ENCODE data around the gene TOPORS. TPM values are rescaled to one million over a fixed set of nuclear protein-coding genes. Genes with fewer than 3 reads are reported as not detected.
"Not testable (repeated sequence)": the region's sequence is repeated elsewhere in the genome, so short reads cannot be mapped to it uniquely, and the experiment has no call there.

TOPORS gene
- total RNA-seq, 1 donor = 44.5 TPM

DNA sequence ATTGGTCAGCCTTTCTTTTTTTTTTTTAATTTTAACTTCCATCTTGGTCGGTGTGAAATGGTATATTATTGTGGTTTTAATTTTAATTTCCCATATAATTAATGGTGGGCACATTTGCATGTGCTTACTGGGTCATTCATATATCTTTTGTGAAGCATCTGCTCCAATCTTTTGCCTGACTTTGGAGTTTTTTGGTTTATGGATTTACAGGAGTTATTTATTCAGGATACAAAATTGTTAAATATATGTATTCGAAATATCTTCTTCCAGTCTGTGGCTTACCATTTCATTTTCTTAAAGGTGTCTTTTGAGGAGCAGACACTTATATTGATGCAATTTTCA is 25.7 kb downstream of the TOPORS start:
- TF ChIP-seq CTCF (IDR thresholded peaks at IDR 0.05; ENCODE audit: insufficient read depth, low read depth, low read length) = no peak
- H3K4me3 ChIP-seq (ENCODE audit: low read depth, low read length) = peak overlapping the region; percentile 80
- DNase-seq (ENCODE audit: low read depth) = no peak

DNA sequence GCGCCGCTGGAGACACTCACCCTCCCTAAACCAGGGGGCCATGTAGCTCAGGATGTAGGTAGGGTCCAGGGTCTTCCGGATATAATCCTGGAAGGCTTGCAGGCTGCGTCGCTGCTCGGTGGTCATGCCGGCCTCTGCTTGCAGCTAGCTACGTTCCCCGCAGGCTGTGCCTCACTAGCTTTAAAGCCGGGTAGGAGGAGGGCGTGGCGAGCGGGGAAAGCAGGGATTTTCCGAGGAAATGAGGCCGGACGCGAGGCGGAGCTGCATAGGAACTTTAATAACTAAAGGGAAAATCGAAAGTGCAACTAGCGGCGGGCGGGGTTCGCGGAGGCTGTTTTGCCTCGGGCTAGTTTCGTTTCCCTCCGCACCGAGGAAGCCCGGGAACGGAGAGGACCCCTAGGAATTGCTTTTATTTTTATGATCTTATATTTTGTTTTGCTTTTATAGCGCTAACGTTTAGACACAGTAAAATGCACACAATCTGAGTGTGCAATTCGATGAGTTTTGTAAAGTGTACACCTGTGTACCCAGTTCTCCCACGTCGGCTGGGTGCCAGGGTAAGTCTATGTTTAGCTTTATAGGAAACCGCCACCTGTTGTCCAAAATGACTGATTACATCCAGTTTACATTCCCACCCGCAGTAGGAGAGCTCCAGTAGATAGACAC is 26.2 kb downstream of the TOPORS start, which contains the start of gene RIGI:
TSS of gene RIGI (minus strand) at position 156 of the 666 bp plus-strand sequence. CDS start at position 126, 30 bp downstream.
- peak; percentile 95 for DNase-seq (ENCODE audit: low read depth)
- peak within 1 kb of the TSS; percentile 80 for H3K4me3 ChIP-seq (ENCODE audit: low read depth, low read length)
- peak; percentile 45 for TF ChIP-seq CTCF (IDR thresholded peaks at IDR 0.05; ENCODE audit: insufficient read depth, low read depth, low read length)

DNA sequence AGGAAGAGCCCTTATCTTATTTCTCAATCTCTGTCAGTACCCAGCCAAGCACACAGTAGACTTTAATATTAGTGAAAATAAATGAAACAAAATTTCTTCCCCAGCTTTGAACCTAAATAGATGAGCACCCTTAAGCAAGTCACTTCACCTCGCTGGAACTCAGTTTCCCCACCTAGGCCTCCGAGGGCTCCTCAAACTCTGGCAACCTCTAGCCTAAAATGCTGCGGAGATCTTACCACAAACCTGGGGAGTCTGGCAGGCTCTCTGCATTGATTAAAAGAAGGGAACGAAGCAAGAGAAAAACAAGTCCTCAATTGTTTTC is 26.7 kb downstream of the TOPORS start:
- TF ChIP-seq CTCF (IDR thresholded peaks at IDR 0.05; ENCODE audit: insufficient read depth, low read depth, low read length) = no peak
- no peak for DNase-seq (ENCODE audit: low read depth)
- peak overlapping the region; percentile 80 for H3K4me3 ChIP-seq (ENCODE audit: low read depth, low read length)

GRCh38 chr9:32524892-32525708 is 27.3 kb downstream of the TOPORS start:
- H3K4me3 ChIP-seq (ENCODE audit: low read depth, low read length) = peak overlapping the region; percentile 80
- no peak for TF ChIP-seq CTCF (IDR thresholded peaks at IDR 0.05; ENCODE audit: insufficient read depth, low read depth, low read length)
- DNase-seq (ENCODE audit: low read depth) = peak; percentile 29

GRCh38 chr9:32524558-32524891 is 27.9 kb downstream of the TOPORS start:
- peak overlapping the region; percentile 80 for H3K4me3 ChIP-seq (ENCODE audit: low read depth, low read length)

GRCh38 chr9:32523910-32524309 is 28.5 kb downstream of the TOPORS start:
- no peak for TF ChIP-seq CTCF (IDR thresholded peaks at IDR 0.05; ENCODE audit: insufficient read depth, low read depth, low read length)
- no peak overlapping the region for H3K4me3 ChIP-seq (ENCODE audit: low read depth, low read length)
- no peak for DNase-seq (ENCODE audit: low read depth)

More at GRCh38 chr9:32524558-32524891, 27.9 kb downstream of the TOPORS start:
- not testable (repeated sequence) for DNase-seq (ENCODE audit: low read depth)

GRCh38 chr9:32518276-32518675 is 34.1 kb downstream of the TOPORS start:
- no peak for TF ChIP-seq CTCF (IDR thresholded peaks at IDR 0.05; ENCODE audit: insufficient read depth, low read depth, low read length)
- no peak for DNase-seq (ENCODE audit: low read depth)
- H3K4me3 ChIP-seq (ENCODE audit: low read depth, low read length) = no peak overlapping the region
